MM.1S (cell line): ENCODE data around the gene STX17.

Experiments used
- CTCF ChIP-seq: fragments of 300-600 bp; sonication (generic); IDR thresholded peaks from 2 replicates; pipeline ENCODE4 v1.5.1; 2016; ENCODE audit warnings: antibody characterized with exemption, low read length, mixed read lengths
- EZH2 ChIP-seq: fragments of 300-600 bp; sonication (generic); optimal IDR thresholded peaks from 2 replicates; pipeline ENCODE3; 2017; ENCODE audit warnings: low read depth, mild to moderate bottlenecking, antibody characterized with exemption, low read length, mixed read lengths
- EZH2phosphoT487 ChIP-seq: fragments of 300-600 bp; sonication (generic); IDR thresholded peaks from 2 replicates; pipeline ENCODE4 v1.6.1; 2018; ENCODE audit warnings: antibody characterized with exemption, low read length

- TF ChIP-seq CTCF, result no peak
- TF ChIP-seq EZH2, result no peak
- no peak for TF ChIP-seq EZH2phosphoT487
These were observed 57.9 kb downstream of the STX17 start for GRCh38 chr9:99964336-99964735.
